ENCODE measurements around the gene GTPBP6. TPM values are rescaled to one million over a fixed set of nuclear protein-coding genes. Genes with fewer than 3 reads are reported as not detected.
"Not testable (repeated sequence)": the region's sequence is repeated elsewhere in the genome, so short reads cannot be mapped to it uniquely, and the experiment has no call there.

Gene GTPBP6
- total RNA-seq, 1 experiment from 2014 or later = 59.2 TPM

DNA sequence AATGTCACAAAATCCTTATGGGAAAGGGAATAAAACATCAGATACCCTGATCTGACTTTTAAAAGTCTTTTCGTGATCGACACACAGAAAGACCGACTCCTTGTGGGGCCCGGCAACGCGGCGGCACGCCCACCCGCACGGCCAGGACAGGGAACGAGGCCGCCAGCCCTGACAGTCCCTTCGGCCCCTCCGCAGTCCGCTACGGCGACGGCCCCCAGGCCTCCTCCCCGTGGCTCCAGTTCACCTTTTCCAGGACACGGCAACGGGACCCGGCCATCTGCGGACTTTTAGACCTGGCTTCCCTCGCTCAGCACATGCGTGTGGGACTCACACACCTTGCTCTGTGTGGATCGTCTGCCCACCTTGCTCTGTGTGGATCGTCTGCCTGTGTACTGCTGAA lies 33.6 kb upstream of the GTPBP6 start:
- DNase-seq (ENCODE audit: low read depth) = no peak

DNA sequence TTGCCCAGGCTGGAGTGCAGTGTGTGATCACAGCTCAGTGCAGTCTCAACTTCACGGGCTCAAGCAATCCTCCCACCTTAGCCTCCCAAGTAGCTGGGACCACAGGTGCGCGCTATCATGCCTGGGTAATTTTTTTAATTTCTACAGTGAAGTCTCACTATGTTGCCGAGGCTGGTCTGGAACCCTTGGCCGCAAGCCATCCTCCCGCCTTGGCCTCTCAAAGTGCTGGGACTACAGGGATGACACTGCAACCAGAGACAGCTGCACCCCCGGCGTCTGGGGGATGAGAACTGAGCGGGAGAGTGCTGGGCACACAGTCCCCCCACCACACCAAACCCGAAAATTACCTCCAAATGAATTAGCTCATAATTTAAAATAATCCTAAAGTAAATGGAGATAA lies 33.1 kb upstream of the GTPBP6 start:
- no peak for DNase-seq (ENCODE audit: low read depth)

DNA sequence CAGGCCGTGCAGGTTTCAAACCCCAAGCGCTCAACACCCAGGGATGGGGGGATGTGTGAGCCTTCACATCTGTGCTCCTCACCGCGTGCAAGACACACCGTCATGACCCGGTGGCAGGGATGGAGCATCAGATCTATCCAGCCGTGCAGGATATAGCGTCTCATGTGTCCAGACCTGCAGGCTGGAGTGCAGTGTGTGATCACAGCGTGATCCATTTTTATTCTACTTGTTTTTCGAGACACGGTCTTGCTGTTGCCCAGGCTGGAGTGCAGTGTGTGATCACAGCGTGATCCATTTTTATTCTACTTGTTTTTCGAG lies 32.7 kb upstream of the GTPBP6 start:
- DNase-seq (ENCODE audit: low read depth) = not testable (repeated sequence)

DNA sequence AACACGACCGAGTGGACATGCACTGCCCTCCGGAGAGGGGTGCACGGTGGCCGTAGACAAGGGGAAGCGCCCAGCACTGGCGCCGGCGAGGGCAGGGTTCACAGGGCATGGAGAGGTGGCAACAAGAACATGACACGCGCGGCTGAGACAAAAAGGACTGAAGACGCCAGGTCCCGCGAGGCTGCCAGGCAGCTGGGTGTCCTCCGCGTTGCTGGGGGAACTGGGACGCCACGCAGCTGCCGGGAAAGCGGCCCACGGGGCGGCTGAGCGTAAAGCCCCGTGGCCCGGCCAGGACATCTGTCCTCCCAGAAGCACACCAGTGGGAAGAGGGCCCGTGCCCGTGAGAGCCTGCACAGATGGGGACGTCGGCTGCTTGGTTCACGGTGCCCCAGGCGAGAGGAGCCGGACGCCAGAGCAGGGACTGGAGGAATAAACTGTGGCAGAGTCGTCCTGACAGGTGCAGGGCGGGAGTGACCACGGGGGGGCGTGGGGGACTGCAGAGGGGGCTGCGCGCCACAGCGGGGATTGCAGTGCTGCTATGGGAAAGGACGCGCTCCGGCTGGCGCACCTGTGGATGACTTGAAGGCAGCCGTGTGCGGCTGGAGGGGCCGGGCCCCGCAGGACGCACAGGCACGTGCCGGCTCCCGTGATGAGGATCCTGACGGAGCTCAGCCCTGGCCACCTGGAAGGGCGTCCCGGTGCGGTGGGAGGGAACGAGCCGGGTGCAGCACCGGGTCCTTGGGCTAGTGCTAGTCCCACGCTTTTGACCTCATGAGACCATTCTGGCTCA lies 32.1 kb upstream of the GTPBP6 start:
- no peak for DNase-seq (ENCODE audit: low read depth)

DNA sequence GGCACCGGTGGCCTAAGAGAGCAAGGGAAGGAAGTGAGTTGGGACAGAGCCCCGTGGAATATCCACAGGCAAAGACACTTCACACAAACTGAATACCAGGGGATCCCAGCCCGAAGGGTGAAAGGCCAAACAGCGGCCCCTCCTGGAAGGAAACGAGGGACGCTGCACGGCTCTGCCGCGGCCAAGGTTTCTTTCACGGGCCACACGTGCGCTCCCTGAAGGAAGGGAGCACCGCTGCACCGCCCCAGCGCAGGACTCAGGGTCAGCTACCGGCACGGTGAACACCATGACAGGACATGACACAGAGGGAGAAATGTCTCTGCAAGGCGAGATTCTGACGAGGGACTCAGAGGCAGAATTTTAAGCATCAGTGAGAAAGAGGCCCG lies 31.5 kb upstream of the GTPBP6 start:
- DNase-seq (ENCODE audit: low read depth) = no peak

DNA sequence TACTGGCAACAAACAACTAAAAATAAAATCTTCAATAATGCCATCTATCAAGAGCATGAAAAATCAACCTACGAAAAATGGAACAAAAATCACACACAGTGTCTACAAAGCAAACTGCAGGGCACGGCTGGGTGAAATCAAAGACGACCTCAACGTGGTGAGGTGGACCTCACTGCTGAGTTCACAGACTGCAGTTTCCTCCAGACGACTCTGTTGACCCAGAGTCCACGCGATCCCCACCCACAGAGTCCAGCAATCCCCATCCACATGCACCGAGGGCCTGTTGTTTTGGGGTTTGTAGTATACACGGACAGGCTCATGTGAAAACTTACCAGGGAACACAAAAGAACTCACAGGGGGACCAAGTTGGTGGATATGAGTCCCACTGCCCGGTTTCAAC lies 31.1 kb upstream of the GTPBP6 start:
- no peak for DNase-seq (ENCODE audit: low read depth)

DNA sequence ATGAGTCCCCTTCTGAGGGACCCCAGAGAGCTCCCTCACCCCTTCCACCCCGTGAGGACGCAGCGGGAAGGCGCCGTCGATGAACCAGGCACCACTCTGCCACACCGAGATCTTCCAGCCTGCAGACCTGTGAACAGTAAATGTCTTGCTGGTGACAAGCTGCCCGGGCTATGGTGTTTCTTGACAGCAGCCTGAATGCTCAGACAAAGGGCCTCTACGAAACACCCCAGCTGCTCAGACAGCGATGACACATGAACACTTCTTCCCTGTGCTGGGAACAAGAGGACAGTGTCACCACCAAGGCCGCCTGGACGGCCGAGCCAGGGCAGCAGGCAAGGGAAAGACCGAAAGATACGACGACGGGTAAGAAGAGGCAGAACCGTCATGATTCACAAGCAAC lies 30.6 kb upstream of the GTPBP6 start:
- no peak for DNase-seq (ENCODE audit: low read depth)

DNA sequence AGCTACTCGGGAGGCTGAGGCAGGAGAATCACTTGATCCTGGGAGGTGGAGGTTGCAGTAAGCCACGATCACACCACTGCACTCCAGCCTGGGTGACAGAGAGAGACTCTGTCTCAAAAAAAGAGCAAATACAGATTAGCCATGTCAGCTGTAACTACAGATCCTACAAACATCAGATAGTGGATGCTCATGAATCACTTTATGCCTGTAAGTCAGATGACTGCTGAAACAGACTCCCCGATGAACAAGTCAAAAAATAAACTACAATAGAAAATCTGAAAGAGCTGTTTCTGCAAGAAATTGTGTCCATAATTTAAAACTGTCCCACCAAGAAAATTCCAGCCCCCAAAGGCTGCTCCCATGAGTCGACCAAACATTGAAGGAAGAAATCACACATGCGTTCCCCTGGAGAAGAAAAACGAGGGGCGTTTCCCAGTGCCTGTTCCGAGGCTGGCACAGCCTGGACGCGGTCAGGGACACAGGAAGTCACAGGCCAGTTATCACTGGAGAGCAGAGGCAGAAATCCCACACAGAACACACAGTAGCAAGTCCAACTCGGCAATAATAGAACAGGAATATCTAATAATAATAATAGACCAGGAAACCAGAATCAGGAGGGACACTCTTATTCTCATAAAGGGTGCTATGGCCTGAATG lies 30.0 kb upstream of the GTPBP6 start:
- DNase-seq (ENCODE audit: low read depth) = no peak

DNA sequence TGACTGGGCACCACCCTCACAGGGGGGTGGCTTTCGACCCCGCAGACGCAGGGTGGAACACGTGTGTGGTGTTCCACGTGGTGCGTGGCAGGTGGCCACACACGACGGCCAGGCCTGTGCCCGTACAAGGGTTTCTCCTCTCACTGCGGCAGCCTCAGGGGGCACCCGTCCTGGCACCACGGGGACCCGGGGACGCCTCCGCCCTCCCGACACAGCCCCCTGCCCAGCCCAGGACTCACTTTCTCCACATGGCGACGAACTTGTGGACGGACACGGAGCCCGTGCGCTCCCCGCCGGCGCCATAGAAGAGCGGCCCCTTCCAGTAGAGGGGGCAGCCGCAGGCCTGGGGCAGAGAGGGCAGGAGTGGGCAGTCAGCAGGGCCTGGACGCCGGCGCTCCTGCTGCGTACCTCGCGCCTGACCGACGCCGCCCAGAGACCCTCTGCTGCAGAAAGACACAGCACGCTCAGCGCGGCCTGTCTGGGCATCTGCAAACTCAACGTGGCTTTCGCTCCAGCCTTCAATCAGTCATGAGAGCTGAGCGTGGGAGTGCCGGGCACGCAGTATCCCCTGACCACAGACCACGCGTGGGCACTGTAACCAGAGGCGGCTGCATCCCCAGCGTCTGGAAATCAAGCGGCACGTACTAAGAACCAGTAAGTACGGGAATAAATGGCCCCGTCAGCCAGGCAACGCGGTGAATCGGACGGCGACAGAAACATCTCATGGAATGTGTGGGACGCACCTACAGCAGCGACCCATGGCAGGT lies 28.9 kb upstream of the GTPBP6 start:
- DNase-seq (ENCODE audit: low read depth) = no peak

DNA sequence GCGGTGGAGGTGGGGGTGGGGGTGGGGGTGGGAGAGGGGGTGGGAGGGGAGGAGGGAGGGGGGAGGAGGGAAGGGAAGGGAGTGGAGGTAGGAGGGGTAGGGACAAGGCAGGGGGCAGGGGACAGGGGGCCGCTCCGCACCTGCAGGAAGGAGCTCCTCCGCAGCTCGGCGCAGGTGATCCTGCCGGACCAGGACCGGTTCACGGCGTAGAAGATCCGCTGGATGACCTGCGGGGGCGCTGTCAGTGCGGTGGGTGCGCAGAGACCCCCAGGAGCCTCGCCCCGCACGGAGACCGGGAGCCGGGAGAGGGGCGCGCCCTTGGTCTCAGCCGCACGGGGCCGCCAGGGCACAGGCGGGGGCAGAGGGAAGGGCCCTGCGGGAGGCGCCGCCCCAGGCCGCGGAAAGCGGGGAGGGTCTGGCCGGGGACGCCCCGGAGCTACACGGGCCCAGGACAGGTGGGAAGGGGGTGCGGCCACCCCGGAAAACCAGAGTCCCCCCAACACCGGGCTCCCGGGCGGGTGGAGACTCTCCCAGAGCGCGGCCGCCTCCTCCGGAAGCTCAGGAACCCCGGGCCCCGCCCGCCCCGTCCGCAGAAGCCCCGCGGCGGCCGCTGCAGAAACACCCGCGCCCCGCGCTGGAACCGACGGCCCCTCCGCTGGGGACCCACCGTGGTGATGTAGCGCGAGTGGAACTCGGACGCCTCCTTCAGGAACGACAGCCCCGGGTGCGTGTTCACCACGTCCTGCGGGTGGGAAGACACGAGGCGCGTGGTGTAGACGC lies 27.6 kb upstream of the GTPBP6 start:
- DNase-seq (ENCODE audit: low read depth) = no peak

DNA sequence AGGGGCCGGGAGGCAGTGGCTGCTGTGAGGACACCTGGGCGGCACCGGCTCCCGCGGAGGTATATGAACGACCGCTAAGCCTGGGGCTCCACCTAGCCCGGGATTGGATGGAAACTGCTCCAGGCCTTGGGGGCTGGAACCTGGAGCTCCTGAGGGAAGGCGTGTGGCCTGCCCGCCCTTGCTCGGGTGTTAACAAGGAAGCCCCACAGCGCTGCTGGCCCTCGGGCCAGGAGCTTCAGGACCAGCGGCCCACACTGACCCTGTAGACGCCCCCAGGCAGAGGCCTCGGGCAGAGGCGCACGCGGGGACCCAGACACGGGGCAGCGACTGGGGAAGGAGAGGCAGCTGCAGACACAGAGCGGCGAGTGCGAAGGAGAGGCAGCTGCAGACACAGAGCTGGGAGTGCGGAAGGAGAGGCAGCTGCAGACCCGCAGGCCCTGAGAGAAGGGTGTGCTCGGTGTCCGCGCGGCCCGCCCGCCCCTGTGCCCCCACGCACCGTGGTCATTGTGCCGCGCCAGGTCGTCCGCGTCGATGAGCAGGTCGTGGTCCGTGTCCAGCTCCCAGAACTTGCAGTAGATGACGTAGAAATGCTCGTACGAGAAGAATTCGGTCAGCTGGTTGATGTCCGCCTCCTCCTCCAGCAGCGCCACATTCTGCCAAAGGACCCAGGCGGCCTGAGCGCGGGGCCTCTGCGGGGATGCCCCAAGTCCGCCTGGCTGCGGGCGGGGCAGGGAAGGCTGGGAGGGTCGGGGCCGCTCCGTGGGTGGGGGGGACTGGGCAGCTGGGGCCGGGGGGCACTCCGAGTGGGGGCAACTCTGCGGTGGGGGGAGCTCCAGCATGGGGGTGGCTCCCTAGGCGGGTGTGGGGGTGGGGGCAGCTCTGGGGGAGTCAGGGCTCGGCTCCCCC lies 26.7 kb upstream of the GTPBP6 start:
- DNase-seq (ENCODE audit: low read depth) = no peak

DNA sequence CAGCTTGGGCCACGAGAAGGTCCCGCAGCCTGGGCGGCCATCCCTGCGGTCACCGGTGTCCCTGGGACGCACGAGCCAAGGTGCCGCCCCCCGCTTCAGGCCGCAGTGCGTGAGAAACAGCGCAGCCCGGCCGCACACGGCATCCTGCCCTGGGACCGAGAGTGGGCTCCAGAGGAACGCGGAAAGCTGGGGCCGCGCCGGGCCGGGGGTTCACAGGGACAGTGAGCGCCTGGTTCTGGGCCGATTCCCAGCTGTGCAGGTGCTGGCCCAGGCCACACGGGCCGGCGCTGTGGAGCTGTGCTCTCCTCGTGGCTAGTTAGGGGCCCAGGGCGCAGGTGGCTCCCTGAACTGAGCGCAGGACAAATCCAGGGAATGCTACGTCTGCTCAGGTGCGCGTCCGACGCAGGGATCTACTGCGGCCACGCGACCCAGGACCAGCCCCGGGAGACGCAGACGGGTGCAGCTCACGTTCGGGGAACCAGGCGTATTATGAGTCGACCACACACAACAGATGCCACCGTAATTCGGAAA lies 25.8 kb upstream of the GTPBP6 start:
- DNase-seq (ENCODE audit: low read depth) = no peak

DNA sequence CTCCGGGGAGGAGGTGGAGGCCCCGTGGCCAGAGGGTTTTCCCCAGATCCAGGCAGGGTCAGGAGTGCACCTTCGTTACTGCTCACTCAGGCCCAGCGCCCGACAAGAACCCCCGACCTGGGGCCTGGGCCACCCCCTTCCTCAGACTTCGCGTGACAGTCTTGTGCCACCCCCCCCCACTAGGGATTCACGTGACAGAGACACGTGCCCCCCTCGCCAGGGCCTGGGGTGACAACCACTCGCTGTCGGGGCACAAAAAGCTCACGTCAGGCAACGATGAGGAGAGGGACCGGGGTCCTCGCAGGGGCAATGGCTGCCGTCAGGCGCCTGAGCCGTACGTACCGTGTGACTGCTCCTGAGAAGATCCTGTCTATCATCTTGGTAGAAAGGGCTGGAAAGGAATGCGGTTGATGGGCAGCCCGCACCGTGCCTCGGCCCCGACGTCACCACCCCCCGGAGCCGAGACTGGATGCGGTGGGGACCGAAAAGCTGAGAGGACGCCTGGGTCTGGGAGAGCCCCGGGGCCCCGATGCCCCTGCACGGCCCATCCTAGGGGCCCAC lies 23.0 kb upstream of the GTPBP6 start:
- DNase-seq (ENCODE audit: low read depth) = no peak

DNA sequence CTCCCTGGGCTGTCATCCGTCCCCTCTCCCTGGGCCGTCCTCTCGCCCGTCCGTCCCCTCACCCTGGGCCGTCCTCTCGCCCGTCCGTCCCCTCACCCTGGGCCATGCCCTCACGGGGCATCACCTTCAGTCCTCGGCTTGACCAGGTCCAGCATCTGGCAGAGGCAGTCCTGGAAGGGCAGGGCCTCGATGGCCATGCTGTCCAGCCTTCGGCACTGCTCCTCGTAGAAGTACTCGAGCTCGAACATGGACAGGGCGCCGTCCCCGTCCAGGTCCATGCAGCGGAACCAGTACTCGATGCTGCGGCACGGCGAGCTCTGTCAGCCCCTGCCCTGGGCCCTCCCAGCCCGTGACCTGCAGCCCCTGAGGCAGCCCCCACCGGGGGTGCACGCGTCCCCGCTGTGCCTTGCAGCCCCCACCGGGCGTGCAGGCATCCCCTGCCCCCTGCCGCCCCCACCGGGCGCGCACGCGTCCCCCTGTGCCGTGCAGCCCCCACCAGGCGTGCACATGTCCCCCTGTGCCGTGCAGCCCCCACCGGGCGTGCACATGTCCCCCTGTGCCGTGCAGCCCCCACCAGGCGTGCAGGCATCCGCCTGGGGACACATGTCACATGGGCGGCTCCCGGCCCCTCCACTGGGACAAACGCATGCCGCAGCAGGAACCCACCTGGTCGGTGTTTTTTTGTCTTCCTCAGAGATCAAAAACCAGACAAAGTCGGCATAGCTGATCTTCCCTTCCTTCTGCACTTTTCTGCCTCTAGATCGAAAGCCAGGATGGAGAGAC lies 22.2 kb upstream of the GTPBP6 start:
- DNase-seq (ENCODE audit: low read depth) = no peak

DNA sequence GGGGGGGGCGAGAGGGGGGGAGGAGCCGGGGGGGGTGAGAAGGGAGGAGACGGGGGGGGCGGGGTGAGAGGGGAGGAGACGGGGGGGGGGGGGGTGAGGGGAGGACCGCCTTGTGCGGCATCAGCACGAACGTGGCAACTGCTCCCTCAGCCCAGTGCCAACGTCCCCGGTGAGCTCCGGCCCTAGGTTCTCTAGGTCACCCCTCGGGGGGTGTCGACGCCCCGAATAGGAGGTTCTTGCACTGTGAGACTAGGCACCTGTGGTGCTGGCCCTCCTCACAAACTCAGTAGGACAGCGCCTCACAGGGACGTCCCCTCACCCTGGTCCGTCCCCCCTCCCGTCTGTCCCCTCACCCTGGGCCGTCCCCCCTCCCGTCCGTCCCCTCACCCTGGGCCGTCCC lies 21.5 kb upstream of the GTPBP6 start:
- DNase-seq (ENCODE audit: low read depth) = no peak

DNA sequence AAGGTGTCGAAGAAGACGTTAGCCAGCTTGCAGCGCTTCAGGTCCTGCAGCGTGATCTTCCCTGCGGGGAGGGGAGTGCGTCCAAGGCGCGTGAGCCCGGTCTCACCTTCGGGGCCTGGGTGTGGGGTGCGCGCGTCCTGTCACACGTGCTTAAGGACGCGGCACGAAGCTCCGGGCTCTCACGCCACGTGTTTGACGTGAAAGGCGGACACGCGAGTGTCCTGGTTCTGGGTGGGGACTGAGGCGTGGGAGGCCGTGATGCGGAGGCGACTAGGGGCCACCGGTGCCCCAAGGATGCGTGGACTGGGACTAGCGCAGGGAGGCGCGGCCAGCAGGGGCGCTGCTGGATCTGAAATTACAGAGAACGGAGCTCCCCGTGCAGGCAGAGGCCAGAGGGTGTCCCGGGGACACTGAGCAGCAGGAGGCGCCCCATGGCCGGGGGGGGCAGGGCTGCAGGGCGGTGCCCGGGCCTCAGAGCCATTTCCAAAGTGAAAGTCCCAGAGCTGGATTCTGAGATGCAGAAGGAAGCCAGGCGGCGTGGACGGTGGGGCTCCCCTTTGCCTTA lies 20.3 kb upstream of the GTPBP6 start:
- no peak for DNase-seq (ENCODE audit: low read depth)

DNA sequence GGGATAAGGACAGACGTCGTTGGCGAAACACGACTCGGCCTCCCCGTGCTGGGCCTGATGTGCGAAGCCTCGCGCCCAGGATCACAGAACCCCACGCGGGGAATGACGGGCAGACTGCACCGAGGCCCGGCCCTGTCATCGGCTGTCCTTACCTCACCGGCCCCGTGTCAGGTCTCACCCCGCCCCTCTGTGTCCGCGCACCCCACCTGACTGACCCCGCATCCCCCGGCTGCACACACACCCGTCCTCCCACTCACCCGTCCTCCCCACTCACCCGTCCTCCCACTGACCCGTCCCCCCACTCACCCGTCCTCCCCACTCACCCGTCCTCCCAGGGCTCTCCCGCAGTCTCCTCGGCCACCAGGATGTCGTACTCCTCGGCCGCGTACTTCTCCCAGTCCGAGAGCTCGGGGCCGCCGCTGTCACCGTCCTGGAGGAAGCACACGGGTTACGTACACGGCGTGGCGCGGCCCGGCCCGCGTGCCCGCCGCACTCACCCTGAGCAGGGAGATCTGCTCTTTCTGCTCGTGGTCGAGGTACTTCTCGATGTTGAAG lies 19.8 kb upstream of the GTPBP6 start:
- no peak for DNase-seq (ENCODE audit: low read depth)

DNA sequence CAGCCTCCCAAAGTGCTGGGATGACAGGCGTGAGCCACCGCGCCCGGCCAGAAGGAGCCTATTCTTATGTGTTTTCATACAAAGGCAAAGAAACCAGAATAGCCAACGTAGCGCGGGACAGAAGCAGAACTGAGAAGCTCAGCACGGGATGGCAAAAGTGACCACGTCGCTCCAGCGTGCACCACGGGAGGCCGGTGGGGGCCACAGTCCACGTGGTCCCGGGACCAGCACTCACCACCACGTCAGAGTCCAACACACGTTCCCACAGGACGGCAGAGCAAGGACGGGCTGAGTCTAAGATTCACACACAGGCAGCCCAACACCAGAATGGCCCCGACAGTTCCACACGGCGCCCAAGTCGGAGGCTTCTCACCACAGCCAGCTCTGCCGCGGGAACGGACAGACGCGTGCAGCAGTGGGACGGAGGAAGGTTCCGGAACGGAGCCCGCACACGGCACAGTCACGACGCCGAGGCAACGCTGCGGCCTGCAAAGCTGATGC lies 18.8 kb upstream of the GTPBP6 start:
- no peak for DNase-seq (ENCODE audit: low read depth)

DNA sequence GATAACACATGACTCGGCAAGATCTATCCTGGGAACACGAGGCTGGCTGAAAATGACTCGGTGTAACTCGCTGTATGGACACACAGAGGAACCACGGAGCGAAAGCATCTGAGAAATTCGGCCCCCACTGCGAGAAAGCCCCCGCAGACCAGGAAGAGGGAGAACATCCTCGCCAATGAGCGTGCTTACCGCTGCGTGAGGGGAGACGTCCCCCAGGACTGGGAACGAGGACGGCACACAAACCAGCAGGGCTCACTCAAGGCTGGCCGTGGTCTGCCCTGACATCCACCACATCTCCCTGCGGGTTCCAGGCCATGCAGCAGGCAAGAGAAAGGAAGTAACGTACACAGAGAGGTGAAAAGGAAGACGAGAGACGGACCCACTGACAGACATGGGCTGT lies 17.6 kb upstream of the GTPBP6 start:
- no peak for DNase-seq (ENCODE audit: low read depth)
